GM13976 (cell line): ENCODE results near the gene LRP1B.

Source experiments
- DNase-seq: peaks from one replicate; pipeline ENCODE4 v3.0.0; 2012; ENCODE audit warnings: low spot score
- CTCF ChIP-seq: IDR thresholded peaks from 2 replicates; pipeline ENCODE4 v1.5.1; 2012; ENCODE audit warnings: borderline replicate concordance, mild to moderate bottlenecking; ENCODE audit not compliant: insufficient read depth; ENCODE audit errors: extremely low read depth, missing control alignments, control extremely low read depth
- in situ Hi-C: fragments of 300-500 bp; cut with MboI; formaldehyde crosslinking; loops from one replicate; pipeline ENCODE4 v1.12.0; 2022; ENCODE audit warnings: low sequenced_read_pairs, mixed read lengths, inconsistent platforms; ENCODE audit not compliant: unreplicated experiment

The LRP1B gene

GRCh38 chr2:141003967-141004657, 1126.7 kb downstream of the LRP1B start:
- in situ Hi-C loops, result no loop called here
- no peak for DNase-seq
- TF ChIP-seq CTCF, result no peak

GRCh38 chr2:141001750-141002149, 1129.1 kb downstream of the LRP1B start:
- no peak for TF ChIP-seq CTCF
- no peak for DNase-seq
- in situ Hi-C loops, result no loop called here

DNA sequence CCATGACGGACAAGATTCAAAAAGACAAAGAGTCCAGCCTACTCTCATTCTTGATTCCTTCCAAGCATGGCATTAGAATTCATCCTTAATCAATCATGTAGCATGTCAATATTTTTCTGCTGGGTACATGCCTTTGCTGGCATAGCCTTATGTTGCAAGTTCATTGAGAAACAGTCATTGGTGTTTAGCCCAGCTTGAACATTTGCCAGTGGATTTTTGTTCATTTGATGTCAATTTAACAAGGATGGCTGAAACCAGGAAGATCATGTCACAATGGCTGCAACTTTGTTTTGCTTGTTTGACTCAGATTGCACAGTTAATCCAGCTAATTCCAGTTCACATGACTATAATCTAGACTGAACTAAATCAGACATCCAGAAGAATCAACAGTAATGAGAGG, 1132.2 kb downstream of the LRP1B start:
- no peak for TF ChIP-seq CTCF
- DNase-seq, result no peak
- in situ Hi-C loops, result no loop called here

DNA sequence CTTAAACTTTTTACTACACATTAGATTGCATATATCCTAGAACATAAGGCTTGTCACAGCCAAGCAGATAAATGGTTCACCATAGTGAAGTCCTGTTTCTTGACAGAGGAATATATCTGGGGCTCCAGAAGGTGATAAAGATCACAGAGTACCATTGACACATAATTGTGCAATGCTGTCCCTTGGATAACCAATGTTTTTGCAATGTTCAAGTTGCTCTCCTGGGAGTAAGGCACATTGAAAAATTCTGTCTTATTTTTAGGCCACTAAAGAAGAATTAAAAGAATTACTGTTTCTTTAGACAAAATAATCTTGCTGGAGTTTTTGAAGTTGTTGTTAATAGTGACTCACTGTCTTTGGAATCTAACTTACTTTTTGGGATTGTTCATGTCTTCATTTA, 1132.8 kb downstream of the LRP1B start:
- no peak for DNase-seq
- no peak for TF ChIP-seq CTCF

DNA sequence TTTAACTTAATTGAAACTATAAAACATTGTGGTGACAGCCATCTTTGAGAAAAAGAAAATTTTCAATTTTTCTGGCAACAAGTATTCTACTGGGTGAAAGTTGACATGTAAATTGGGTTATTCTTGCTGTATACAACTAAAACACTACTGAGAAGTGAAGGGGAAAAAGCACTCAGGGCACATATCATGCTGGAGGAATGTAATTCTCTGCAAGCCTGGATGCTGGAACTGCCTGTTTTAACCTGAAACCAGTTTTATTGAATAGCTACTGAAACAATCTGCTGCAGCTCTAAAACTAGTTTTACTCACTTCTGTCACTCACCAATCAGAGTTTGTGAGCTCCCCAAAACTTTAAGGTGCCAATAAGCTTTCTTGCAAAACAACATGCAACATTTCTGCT, 1136.0 kb downstream of the LRP1B start:
- in situ Hi-C loops, result no loop called here
- DNase-seq, result no peak
- TF ChIP-seq CTCF, result no peak

More for the DNA sequence above, 1132.8 kb downstream of the LRP1B start:
- in situ Hi-C loops, result no loop called here

DNA sequence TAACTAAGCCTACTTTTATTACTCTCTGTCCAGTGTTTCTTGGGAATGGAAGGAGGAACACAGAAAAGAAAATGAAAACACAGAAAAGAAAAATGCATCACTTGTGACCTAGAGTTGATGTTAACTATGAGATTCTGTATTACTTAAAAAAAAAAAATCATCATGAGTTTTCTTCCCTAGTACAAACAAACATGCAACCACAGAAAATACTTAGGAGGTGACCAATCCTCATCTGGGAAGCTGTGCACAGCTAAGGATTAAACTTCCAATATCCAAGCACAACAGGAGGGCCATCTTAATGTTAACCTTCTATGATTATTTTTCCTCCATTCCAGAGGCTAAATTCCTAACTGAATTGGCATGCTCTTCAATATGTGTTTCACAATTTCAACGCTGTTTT, 1140.4 kb downstream of the LRP1B start:
- no peak for TF ChIP-seq CTCF
- in situ Hi-C loops, result no loop called here
- DNase-seq, result no peak

DNA sequence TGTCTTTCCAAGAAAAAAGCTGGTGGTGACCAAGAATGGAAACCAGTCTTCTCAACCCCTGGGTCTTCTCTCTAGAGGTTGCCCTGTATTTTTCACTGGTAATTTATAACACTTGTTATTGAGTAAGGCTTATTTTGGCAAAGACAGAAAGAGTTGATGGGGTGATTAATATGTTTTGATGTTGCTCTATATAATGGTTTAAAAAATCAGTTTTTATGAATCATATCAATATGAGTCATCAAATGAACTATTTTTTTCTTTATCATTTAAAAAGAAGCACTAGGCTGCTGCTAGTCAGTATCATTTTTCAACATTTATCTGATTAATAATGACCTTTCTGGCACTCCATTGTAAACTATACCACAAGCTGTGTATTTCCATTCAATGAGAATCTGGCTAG, 1142.2 kb downstream of the LRP1B start:
- no peak for TF ChIP-seq CTCF
- in situ Hi-C loops, result no loop called here

More for the DNA sequence above, 1142.2 kb downstream of the LRP1B start:
- no peak for DNase-seq
